ENCODE results near the gene C4B.
"Not testable (repeated sequence)": the region's sequence is repeated elsewhere in the genome, so short reads cannot be mapped to it uniquely, and the experiment has no call there.

The C4B gene

GRCh38 chr6:32012941-32013617 lies 1.5 kb upstream of the C4B start:
- not testable (repeated sequence) for H3K4me1 ChIP-seq, H3K4me3 ChIP-seq, H3K36me3 ChIP-seq, H4K20me1 ChIP-seq, H3K9ac ChIP-seq, H3K27ac ChIP-seq, H3K9me3 ChIP-seq, H3K4me2 ChIP-seq, H3K27me3 ChIP-seq

GRCh38 chr6:32013738-32014137 lies 857 bp upstream of the C4B start:
- H3K4me3 ChIP-seq, H3K27me3 ChIP-seq, H3K4me2 ChIP-seq, H3K4me1 ChIP-seq, H3K9ac ChIP-seq, H3K36me3 ChIP-seq, H3K27ac ChIP-seq, H3K9me3 ChIP-seq, H4K20me1 ChIP-seq: not testable (repeated sequence)

DNA sequence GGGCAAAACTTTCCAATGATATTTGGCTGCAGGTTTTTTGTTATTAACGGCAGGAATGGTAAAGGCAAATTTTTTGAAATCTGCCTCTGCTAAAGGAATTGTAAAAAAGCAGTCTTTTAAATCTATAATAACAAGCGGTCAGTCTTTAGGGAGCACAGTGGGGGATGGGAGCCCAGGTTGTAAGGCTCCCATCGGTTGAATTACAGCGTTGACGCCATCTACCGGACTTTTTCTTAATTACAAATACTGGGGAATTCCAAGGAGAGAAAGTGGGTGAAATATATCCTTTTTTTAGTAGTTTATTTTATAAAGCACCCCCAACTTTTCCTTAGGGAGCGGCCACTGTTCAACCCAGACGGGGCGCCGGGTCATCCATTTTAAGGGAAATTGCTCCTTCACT lies 7.5 kb downstream of the C4B start:
- H3K4me1 ChIP-seq, H3K4me2 ChIP-seq, H3K27me3 ChIP-seq, H3K9me3 ChIP-seq, H3K9ac ChIP-seq, H3K27ac ChIP-seq, H3K4me3 ChIP-seq, H4K20me1 ChIP-seq, H3K36me3 ChIP-seq: not testable (repeated sequence)

GRCh38 chr6:32028631-32029030 lies 14.0 kb downstream of the C4B start:
- H3K27ac ChIP-seq, H4K20me1 ChIP-seq, H3K4me3 ChIP-seq, H3K36me3 ChIP-seq, H3K4me1 ChIP-seq, H3K9ac ChIP-seq, H3K27me3 ChIP-seq, H3K9me3 ChIP-seq, H3K4me2 ChIP-seq: not testable (repeated sequence)

- not testable (repeated sequence) for H3K27me3 ChIP-seq, H3K4me1 ChIP-seq, H3K27ac ChIP-seq, H3K4me2 ChIP-seq, H3K36me3 ChIP-seq, H3K9ac ChIP-seq, H4K20me1 ChIP-seq, H3K4me3 ChIP-seq, H3K9me3 ChIP-seq
These were observed 15.0 kb downstream of the C4B start for GRCh38 chr6:32029553-32029952.

DNA sequence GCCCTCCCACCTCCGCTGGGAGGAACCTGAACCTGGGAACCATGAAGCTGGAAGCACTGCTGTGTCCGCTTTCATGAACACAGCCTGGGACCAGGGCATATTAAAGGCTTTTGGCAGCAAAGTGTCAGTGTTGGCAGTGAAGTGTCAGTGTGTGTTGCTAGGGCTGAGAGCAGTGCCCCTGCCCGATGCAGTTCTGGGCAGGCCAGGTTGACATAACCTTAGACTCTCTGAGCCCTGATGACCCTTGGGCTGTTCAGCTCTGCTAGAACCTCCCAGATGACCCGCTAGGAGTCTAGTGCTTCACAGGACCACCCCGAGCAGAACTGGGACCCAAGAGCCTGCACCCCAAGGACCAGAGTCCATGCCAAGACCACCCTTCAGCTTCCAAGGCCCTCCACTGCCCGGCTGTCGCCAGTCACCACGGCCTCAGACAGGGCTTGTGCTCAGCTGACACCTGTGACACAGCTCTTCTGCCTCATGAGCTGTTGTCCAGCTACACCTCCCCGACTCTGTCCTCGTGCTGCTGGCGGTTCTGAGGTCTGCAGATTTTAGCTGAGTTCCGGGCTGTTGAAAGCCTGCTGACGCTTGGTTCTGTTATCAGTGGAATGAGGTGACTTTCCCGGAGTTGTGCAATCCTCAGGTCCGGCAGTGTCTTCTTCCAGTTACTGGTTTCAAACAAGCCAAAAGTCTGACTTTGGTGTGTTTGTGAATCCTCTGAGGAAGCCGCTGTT lies 20.9 kb downstream of the C4B start:
- not testable (repeated sequence) for H3K27me3 ChIP-seq, H3K9ac ChIP-seq, H3K36me3 ChIP-seq, H3K27ac ChIP-seq, H3K4me2 ChIP-seq, H3K9me3 ChIP-seq, H4K20me1 ChIP-seq, H3K4me1 ChIP-seq, H3K4me3 ChIP-seq

DNA sequence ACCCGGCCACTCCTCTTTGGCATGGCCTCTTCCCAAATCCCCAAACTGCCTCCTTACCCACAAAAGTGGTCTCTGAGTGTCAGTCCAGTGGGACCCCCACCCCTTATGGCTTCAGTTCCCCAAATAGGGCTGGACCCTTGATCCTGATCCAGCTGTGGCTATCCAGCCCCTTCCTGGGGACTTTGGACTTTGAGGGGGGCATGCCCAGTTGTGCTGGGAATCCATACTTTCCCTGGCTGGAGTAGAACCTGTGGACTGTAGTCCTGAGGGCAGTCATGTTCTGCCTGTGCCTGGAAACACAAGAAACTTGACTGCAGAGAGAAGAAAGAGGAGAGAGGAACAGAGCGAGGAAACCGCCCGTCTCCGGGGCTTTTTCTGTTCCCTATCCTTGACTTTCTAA lies 22.5 kb downstream of the C4B start:
- not testable (repeated sequence) for H3K4me1 ChIP-seq, H3K9me3 ChIP-seq, H3K9ac ChIP-seq, H3K4me3 ChIP-seq, H3K27me3 ChIP-seq, H3K27ac ChIP-seq, H4K20me1 ChIP-seq, H3K36me3 ChIP-seq, H3K4me2 ChIP-seq

- H4K20me1 ChIP-seq, H3K4me2 ChIP-seq, H3K9ac ChIP-seq, H3K4me3 ChIP-seq, H3K4me1 ChIP-seq, H3K27me3 ChIP-seq, H3K9me3 ChIP-seq, H3K36me3 ChIP-seq, H3K27ac ChIP-seq: not testable (repeated sequence)
These were observed 23.3 kb downstream of the C4B start, which contains the start of gene CYP21A2 for GRCh38 chr6:32037598-32038524. CYP21A2 (plus strand) TSS chr6:32038415; CDS start chr6:32038423, 8 bp downstream.

GRCh38 chr6:32038878-32039277 lies 24.3 kb downstream of the C4B start:
- H3K4me2 ChIP-seq = not testable (repeated sequence)

GRCh38 chr6:32039321-32040274 lies 25.0 kb downstream of the C4B start:
- H3K9me3 ChIP-seq, H3K27ac ChIP-seq, H3K4me1 ChIP-seq, H3K36me3 ChIP-seq, H4K20me1 ChIP-seq, H3K27me3 ChIP-seq, H3K9ac ChIP-seq, H3K4me3 ChIP-seq, H3K4me2 ChIP-seq: not testable (repeated sequence)

More at GRCh38 chr6:32038878-32039277, 24.3 kb downstream of the C4B start:
- H3K36me3 ChIP-seq, H3K4me1 ChIP-seq, H4K20me1 ChIP-seq, H3K9ac ChIP-seq, H3K27ac ChIP-seq, H3K4me3 ChIP-seq, H3K9me3 ChIP-seq, H3K27me3 ChIP-seq: not testable (repeated sequence)

DNA sequence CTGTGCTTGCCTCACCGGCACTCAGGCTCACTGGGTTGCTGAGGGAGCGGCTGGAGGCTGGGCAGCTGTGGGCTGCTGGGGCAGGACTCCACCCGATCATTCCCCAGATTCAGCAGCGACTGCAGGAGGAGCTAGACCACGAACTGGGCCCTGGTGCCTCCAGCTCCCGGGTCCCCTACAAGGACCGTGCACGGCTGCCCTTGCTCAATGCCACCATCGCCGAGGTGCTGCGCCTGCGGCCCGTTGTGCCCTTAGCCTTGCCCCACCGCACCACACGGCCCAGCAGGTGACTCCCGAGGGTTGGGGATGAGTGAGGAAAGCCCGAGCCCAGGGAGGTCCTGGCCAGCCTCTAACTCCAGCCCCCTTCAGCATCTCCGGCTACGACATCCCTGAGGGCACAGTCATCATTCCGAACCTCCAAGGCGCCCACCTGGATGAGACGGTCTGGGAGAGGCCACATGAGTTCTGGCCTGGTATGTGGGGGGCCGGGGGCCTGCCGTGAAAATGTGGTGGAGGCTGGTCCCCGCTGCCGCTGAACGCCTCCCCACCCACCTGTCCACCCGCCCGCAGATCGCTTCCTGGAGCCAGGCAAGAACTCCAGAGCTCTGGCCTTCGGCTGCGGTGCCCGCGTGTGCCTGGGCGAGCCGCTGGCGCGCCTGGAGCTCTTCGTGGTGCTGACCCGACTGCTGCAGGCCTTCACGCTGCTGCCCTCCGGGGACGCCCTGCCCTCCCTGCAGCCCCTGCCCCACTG lies 25.9 kb downstream of the C4B start:
- H3K36me3 ChIP-seq, H4K20me1 ChIP-seq, H3K4me2 ChIP-seq, H3K9ac ChIP-seq, H3K27ac ChIP-seq, H3K4me3 ChIP-seq, H3K9me3 ChIP-seq, H3K4me1 ChIP-seq, H3K27me3 ChIP-seq: not testable (repeated sequence)

- H3K27me3 ChIP-seq, H3K9ac ChIP-seq, H3K4me3 ChIP-seq, H3K4me1 ChIP-seq, H3K27ac ChIP-seq, H4K20me1 ChIP-seq, H3K9me3 ChIP-seq, H3K36me3 ChIP-seq, H3K4me2 ChIP-seq: not testable (repeated sequence)
These were observed 26.4 kb downstream of the C4B start for GRCh38 chr6:32041050-32041321.

- not testable (repeated sequence) for H3K9me3 ChIP-seq
These were observed 26.8 kb downstream of the C4B start for GRCh38 chr6:32041385-32041784.

More at GRCh38 chr6:32041385-32041784, 26.8 kb downstream of the C4B start:
- H3K4me1 ChIP-seq, H3K27ac ChIP-seq, H3K4me2 ChIP-seq, H3K36me3 ChIP-seq, H3K4me3 ChIP-seq, H4K20me1 ChIP-seq, H3K27me3 ChIP-seq, H3K9ac ChIP-seq: not testable (repeated sequence)

All from BLaER1 (cell line).